Inflammatory macrophage (primary cell): Measurements from ENCODE around the gene RASAL2.
"Not testable (repeated sequence)": the region's sequence is repeated elsewhere in the genome, so short reads cannot be mapped to it uniquely, and the experiment has no call there.

Experiments used
- DNase-seq, 2 donors: peaks; one replicate each; pipeline ENCODE4 v3.0.0-alpha.2; 2020 to 2022

The RASAL2 gene

GRCh38 chr1:178119628-178120027 is 25.7 kb downstream of the RASAL2 start:
- peak; percentile 90 to 93 for DNase-seq

GRCh38 chr1:178120088-178120487 is 26.2 kb downstream of the RASAL2 start:
- no peak for DNase-seq

- DNase-seq, result not testable (repeated sequence)
These were observed 26.7 kb downstream of the RASAL2 start for GRCh38 chr1:178120520-178121052.

DNA sequence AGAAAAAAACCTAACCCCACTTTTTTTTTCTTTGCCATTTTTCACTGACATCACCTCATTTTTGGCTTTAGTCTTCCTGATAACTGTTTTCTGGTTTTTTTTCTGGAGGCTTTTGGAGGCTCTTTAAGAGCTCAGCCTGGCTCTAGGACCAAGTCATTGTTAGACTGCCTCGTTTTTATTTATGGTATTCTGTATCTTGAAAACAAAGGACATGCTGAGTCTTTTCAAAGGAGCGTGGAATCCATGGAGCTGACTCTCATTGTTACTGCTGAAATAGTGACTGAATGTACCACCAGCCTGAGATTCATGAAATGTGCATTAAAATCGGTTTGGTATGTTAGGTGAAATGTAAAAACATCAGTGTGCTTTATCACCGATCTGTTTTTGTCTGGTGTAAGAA is 28.0 kb downstream of the RASAL2 start:
- DNase-seq, result no peak

DNA sequence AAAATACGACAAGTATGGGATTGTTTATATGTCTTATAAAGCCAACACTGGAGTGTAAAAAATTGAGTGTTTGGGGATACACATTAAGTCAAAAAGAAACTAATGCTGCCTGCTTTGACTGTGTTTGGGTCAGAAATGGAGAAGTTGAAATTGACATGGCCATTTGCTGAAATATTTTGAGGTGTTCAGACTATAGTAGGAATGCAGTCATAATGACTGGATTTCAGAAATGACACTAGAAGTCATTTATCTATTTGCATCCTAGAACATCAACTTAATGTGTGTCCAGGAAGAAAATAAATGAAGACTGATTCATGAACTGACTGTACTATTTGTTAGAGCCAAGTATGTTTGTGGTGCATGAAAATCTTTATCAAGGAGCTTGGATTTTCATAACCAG is 28.4 kb downstream of the RASAL2 start:
- DNase-seq, result peak; percentile 29 to 37

GRCh38 chr1:178124115-178124514 is 30.2 kb downstream of the RASAL2 start:
- no peak for DNase-seq

DNA sequence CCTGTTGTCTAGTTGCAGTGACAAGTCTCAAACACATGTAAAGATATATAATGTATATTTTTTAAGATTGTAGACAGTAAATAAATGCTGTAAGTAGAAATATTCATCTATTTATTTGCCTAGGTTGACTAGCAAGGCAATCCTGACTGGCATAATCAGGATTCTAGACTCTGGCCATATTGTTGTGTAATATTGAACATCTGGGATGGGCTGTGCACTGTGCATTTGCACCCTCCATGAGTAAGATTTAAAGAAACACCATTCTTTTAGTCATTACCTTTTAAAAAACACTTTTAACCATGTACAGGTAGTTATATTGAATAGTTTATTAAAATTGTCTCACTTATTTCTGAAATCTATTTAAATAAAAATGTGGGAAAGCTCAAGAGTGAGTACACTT is 32.4 kb downstream of the RASAL2 start:
- DNase-seq, result no peak

- peak; percentile 89 to 94 for DNase-seq
These were observed 32.9 kb downstream of the RASAL2 start for GRCh38 chr1:178126741-178127185.

GRCh38 chr1:178127482-178128191 is 33.7 kb downstream of the RASAL2 start:
- DNase-seq, result peak in 1 of 2 donors; percentile 21

- DNase-seq, result peak in 1 of 2 donors; percentile 40
These were observed 39.5 kb downstream of the RASAL2 start for GRCh38 chr1:178133239-178133989.

DNA sequence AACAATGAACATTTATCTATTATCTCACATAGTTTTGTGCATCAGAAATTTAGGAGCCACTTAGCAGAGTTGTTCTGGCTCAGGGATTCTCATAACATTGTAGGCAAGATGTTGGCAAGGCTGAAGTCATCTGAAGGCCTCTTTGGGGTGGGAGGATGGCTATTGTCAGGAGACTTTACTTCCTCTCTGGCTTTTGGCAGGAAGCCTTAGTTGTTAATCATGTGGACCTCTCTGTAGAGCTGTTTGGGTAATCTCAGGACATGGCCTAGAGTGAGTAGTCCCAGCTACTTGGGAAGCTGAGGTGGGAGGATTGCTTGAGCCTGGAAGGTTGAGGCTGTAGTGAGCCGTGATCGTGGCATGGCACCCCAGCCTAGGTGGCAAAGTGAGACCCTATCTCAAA is 40.2 kb downstream of the RASAL2 start:
- peak; percentile 95 to 96 for DNase-seq

DNA sequence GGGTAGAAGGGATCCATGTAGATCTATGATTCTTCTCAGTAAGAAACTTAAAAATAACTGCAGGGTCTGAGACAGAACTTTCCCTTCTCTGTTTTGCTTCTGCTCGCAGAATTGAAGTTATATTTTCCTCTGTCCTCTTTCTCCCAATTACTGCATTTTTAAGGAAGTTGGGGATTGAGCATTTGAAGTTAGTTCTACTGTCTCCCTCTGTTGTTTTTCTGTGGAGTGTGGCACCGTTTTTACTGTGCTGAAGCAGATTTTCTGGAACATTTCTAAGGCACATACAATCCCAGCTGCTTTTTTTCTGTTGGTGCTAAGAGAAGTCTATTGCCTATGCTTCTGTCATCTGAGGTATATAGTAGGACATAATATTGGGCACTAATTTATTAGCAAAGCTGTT is 43.3 kb downstream of the RASAL2 start:
- DNase-seq, result peak; percentile 43 to 44

GRCh38 chr1:178142806-178143205 is 48.9 kb downstream of the RASAL2 start:
- no peak for DNase-seq

DNA sequence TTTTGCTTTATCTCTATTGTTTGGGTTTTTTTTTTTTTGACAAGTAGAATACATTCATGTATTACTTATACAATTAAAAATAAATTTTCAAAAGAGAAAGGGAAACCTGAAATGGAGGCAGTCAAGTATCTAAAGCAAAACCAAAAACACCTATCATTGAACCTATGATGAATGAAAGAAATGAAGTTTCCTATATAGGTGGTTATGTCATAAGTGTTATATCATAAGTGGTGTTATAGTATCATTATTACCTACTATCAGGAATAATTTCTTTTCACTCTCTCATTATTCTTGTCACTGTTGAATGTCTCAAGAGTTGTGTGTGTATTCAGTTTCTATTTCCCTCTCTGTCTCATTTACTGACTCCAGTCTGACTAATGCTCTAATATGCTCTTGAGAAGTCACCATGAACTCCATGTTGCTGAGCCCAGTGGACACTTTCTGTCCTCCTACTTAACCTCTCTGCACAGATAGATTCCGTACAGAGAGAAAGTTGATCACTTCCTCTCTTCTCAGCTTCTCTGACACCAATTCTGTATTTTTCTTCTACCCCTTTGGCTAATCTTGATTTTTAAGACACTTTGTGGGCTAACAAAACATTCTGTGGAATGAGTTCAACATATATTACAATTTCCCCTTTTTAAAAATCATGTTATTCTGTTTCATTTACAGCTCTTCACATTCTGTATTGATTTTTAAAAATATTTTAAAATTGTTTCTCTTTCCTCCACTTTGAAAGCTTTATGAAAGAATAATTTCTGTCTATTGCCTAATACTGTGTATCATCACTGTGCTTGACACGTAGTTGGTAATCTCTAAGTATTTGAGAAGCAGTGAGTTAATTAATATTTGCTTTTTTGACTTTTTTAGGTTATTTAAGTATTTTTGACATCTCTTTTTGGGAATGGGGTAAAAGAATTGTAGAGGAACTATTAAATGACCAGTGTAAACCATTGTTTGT is 50.1 kb downstream of the RASAL2 start:
- peak; percentile 55 to 62 for DNase-seq

DNA sequence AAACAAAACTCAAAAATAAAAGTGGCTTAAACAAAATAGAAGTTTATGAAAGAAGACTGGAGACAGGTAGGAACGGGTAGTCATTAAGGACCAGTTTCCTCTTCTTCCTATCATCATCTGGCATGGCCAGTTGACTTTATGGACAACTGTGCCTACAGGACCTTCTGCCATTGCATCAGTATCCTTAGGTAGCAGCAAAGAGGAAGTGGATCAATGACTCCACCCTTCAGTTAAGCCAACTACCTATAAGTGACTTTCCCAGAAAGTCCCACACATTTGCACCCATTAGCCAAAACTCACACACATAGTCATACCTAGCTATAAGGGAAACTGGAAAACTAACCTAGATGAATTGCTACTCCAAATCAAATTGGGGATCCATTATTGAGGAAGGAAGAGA is 51.7 kb downstream of the RASAL2 start:
- DNase-seq, result no peak

DNA sequence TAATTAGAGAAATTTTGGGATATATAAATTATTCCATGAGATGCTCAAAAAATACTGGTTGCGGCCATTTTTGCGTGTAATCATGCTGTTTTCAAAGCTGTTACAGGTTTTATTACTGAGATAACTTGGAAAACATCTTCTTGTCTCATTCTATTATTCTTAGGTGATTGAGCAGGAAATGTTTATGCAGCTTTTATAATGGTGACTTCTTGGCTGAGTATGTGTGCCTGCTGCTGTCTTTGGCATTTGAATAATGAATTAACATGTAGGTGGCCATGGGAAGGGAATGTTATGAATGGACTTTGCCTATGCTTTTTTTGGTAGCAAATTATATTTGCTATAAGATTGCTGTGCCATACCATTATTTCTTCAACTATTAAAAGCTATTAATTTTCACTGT is 52.5 kb downstream of the RASAL2 start:
- no peak for DNase-seq

- no peak for DNase-seq
These were observed 56.7 kb downstream of the RASAL2 start for GRCh38 chr1:178150610-178151009.

- peak; percentile 40 to 58 for DNase-seq
These were observed 57.9 kb downstream of the RASAL2 start for GRCh38 chr1:178151831-178152230.

DNA sequence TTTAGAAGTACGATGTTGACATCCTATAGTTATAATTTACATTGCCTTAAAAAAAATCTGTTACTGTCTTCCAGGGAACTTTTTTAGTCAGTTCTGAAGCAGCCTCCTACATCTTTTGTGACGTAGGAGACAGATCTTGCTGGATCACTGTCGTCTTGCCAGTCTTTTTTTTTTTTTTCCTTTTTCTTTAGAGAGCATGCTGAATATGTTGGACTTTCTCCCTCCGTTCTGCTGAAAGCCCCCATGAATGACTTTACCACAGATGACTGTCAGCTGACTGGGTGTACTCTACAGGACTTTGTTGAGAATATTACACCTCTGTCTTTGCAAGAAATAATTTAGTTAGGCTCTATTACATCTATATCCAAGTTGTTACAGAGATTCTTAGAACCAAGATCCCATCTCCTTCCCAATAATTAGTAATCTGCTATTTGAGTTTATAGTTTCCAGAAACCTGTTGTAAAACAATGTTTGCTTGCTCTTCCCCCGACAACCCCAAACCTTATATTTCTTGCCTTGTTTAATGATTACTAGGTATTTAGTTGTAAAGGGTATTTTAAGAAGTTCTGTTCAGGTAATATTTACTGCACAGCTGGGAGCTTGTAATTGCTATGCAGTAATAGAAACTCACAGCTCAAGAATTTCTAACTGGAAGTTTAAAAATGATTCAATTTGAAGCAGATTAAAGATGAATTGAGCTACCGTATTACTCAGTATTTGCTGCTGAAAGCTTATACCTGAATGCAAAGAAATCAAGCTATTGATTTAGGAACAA is 61.8 kb downstream of the RASAL2 start:
- DNase-seq, result no peak

DNA sequence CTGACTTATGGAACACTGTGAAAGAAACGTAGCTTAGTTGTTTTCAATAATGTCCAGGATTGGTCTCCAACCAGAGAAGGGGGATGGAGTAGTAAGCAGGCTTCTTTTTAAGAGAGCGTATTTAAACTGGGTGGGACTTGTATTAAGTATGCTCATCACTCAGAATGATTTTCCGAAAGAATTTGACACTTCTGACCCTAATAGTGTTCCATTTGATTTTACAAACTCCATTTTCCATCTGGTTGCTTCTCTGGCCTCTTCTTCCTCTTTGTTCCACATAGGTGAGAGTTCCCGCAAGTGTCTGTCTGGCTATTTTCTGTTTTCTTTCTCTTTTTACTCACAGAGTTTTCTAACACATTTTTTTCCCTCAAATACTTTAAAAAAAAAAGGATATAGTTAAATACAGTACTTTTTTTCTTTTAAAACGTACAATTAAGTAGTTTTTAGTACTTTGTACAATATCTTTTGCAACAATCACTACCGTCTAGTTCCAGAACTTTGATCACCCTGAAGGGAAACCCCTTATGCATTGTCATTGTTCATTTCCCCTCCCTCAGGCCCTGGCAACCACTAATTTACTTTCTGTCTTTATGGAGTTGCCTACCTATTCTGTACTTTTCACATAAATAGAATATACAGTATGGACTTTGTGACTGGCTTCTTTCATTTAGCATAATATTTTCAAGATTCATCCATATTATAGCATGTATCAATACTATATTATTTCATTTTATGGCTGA is 67.0 kb downstream of the RASAL2 start:
- DNase-seq, result no peak

GRCh38 chr1:178161516-178161915 is 67.6 kb downstream of the RASAL2 start:
- DNase-seq, result no peak
